NCI-H1105 treated with DMSO at 0.1 percent for 48 hours (cell line): ENCODE measurements around the gene FCHO2.

Experiments used
- DNase-seq: peaks from one replicate; lab custom pipeline; 2025; lab: John Stamatoyannopoulos, UW

Gene FCHO2

DNA sequence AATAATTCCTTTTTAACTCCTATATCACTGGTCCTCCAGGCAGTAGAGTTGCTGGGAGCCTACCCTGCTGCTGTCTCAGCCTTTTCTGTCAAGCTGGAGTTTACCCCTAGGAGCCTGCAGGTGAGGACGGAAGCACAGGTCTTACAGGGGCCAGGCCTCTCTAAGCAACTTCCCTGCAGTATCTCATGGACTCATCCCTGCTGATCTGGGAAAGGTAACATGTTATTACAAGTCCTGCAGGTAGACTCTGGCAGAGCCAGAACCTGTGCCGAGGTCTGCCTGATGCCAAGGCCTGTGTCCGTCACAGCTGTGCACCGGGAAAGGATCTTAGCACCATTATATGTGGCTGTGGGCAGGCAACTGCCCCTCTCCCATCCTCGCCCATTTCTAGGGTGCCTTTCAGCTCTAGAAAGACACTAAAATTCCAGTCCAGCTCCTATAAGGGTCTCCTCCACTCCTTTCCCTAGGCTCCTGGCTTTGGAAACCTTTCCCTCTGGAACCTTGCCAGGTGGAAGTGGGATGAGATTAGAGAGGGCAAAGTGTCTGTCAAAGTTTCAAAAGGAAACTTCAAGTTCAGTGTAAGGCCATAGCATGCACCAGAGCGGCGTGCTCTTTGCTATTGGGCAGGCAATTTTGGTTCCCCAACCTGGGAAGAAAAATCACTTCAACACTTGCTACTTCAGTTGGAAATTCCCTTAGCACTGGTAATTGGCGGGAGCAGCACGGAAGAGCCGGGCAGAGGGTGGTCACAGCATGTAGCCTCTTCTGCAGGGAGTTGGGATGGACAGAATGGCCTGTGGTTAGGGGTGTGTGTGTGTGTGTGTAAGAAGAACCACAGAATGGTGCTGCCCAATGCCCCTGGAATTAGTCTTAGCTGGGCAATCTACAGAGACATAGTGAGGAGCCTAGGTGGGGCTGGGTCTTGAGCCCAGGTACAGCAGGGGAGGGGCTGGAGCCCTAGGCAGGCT lies 182.0 kb downstream of the FCHO2 start:
- DNase-seq = no peak

DNA sequence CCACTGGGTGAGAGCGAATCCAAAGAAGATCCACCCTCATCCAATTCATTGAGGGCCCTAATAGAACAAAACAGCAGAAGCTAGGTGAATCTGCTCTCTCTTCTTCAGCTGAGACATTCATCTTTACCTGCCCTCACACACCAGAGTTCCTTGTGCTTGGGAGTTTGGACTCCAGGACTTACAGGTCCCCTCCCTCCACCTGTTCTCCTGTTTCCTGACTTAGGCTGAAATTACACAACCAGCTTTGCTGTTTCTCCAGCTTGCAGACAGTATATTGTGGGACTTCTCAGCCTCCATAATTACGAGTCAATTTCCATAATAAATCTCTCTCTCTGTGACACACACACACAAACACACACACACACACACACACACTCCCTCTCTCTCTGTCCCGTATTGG lies 183.6 kb downstream of the FCHO2 start:
- DNase-seq = no peak
